ENCODE data around the gene SLITRK1.

Gene SLITRK1, protein sequence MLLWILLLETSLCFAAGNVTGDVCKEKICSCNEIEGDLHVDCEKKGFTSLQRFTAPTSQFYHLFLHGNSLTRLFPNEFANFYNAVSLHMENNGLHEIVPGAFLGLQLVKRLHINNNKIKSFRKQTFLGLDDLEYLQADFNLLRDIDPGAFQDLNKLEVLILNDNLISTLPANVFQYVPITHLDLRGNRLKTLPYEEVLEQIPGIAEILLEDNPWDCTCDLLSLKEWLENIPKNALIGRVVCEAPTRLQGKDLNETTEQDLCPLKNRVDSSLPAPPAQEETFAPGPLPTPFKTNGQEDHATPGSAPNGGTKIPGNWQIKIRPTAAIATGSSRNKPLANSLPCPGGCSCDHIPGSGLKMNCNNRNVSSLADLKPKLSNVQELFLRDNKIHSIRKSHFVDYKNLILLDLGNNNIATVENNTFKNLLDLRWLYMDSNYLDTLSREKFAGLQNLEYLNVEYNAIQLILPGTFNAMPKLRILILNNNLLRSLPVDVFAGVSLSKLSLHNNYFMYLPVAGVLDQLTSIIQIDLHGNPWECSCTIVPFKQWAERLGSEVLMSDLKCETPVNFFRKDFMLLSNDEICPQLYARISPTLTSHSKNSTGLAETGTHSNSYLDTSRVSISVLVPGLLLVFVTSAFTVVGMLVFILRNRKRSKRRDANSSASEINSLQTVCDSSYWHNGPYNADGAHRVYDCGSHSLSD

DNA sequence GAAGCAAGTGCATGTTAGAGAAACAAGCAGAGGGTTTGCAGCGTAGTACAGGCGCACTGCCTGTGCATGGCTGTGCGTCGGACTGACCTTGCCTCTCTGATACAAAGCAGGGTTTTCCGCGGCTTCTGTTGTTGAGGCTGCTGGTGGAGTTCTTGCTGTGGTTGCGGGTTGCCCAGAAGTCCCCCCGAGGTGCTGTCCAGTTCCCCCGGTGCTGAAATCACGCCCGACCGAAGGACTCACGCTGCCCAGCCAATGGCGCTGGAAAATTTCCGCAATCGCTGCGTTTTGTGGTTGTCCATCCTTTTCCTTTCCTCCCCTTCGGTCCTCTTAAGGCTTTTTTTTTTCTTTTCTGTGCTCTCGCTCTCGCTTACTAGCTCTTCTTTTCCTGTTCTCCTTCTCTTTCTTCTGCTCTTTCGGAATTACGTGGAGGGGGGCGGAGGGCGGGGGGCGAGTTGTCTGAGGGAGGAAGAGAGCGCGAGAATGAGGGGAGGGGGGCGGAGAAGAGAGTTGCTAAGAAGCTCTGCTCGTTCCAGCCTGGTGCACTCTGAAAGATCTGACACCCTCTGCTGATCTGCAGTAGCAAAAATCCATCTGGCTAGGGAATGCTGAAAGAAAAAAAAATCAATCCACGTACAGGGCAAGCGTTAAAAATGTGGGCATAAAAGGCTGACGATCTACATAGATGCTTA is at the start of gene SLITRK1:
SLITRK1 (minus strand) TSS at position 558 of the 689 bp plus-strand sequence. CDS start 967 bp downstream, outside the sequence.
- DNase-seq, result peak; percentile 89

DNA sequence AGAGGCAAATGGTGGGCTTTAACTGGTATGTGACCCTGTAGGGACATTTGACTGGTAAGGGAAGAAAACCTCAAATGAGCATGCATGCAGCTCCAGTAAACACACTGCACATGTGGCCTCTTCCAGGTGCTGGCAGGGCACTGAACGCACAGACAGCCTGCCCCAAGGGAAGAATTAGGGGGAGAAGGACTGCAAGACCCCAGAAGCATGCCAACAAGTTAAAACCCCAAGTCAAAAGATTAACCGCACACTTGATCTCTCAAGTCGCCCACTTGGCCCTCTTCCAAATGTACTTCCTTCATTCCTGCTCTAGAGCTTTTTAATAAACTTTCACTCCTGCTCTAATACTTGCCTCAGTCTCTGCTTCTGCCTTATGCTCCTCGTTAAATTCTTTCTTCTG is 46.9 kb upstream of the SLITRK1 start:
- DNase-seq, result no peak

DNA sequence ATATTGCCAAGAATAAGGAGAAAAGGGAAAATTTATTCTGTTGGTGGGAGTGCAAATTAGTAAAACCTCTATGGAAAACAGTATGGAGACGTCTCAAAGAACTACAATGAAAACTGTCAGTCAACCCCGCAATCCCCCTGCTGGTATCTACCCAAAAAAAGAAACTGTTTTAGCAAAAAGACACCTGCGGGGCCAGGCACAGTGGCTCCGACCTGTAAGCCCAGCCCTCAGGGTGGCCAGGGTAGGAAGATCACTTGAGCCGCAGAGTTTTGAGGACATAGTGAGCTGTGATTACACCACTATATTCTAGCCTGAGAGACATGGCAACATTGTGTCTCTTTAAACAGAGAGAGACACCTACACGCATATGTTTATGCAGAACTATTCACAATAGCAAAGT is 37.5 kb upstream of the SLITRK1 start:
- no peak for DNase-seq

DNA sequence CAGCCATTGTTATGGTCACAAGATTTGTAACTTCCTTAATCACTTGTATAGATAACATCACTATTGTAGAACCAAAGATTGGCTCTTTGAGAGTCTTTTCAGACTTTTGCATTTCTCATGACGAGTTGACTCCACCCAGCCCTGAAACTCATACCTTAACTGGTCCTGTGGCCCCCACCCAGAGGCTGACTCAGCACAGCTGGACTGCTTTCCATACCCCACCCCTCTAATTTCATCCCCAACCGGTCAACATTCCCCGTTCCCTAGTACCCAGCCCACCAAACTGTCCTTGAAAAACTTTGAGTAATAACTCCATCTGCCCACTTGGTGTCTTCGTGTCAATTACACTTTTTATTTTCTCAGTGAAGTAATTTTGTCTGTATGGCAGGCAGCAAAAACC is 32.1 kb upstream of the SLITRK1 start:
- no peak for DNase-seq

DNA sequence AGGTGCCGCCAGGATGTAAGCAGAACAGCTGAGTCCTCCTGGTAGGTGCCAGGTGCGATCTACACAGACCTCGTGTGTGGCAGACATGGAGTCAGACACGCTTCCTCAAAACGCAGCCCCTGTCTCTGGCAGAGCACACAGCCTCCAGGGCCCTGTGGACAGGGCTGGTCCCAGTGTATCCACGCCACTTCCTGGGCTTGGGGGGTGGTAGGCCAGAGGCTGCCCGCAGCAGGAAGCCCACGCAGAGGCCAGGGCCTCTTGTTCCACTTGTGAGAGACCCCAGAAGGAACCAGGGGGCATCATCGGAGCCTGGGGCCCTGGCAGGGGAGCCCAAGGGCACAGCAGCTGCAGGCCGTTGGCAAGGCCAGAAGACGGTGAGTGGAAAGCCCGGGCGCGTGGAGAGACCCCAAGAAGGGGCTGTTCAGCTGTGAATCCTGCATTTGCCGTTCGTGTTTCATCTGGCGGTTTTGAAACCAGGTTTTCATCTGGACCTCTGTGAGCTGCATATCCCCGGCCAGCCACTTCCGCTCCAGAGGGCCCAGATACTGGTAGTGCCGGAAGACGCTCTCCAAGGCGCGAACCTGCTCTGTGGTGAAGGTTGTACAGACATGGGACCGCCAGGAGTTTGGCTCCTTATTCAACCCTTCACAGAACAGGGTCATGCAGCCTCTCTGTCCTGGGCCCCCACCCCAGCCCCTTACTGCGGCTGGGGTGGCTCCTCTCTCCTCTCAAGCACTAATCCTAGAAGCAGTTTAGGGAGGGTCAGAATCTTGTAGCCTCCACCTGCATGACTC is 25.1 kb upstream of the SLITRK1 start:
- no peak for DNase-seq

DNA sequence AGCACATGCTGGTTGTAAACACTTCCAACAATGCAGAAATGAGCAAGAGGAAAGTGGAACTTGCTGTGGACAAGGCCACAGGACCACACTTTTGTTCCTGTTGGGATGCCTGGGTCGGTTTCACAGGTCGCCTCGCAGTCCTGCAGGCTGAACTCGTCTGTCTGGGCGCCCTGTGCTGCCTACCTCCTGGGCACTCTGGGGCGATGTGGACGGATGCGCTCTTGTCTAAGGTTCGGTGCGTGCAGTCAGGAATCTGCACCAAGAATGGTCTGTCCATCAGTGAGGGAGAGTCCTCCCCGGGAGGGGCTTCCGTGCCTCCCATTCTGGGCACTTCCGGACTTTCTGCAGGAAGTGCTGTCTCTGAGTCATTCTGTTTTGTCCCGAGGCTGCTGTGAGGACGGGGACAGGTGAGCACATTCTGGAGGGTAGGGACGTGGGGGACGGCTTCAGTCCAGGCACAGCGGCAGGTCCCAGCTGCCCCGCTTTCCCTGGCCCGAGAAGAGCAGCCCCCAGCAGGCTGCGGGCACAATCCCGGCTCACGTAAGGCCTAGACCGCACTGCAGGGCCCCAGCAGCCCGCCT is 24.1 kb upstream of the SLITRK1 start:
- DNase-seq, result no peak

DNA sequence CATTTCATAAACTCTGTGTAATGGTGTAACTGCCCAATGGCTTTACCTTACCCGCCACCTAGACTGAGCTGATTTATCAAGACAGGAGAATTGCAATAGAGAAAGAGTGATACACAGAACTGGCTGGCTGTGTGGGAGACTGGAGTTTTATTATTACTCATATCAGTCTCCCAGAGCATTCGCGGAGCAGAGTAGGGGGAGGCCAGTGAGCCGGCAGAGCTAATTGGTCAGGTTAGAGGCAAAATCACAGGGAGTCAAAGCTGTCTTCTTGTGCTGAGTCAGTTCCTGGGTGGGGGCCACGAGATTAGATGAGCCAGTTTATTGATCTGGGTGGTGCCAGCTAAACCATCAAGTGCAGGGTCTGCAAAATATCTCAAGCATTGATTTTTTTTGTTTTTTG is 23.4 kb upstream of the SLITRK1 start:
- DNase-seq, result no peak

DNA sequence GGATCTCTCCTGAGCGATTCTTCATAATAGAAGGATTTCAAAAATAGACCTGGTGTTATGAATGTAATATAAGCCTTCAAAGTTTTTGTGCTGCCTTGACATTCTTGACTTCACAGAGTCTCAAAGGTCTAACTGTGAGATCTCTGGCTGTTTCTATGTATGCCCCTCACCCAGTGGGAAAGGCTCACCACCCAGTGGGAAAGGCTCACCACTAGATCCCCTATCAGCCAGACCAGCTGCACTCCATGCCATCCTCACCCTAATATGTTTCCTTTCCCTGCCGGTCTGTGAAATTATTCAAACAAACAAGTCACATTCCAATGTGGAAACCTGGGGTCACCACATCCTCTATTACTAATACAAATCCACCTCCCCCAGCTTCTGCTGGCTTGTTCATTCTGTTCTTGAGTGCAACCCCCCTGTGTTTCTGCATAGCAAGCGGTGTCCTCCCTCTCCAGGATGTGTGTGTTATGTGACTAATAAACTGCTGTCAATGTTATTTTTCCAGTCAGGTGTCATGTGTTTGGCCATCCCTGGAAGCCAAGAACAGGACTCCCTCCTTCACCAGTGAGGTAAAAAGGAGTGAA is 13.8 kb upstream of the SLITRK1 start:
- DNase-seq, result no peak

DNA sequence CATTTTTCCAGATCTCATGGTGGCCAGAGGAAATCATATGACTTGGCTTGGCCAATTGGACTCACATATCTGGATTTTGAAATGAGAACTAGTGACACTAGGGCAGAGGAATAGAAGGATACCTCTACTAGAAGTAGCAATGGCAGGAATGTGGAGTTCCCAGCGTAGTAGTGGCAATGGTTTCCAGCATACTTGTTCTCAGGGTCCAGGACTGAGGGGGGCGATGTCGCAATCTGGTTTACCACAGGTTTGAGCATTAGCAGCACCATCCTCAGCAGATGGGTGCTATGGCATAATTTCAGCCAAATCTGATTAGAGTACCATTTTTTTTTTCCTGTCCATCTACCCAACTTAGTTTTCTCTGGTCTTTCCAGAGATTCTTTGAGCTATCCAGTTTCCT is 8.1 kb upstream of the SLITRK1 start:
- no peak for DNase-seq

DNA sequence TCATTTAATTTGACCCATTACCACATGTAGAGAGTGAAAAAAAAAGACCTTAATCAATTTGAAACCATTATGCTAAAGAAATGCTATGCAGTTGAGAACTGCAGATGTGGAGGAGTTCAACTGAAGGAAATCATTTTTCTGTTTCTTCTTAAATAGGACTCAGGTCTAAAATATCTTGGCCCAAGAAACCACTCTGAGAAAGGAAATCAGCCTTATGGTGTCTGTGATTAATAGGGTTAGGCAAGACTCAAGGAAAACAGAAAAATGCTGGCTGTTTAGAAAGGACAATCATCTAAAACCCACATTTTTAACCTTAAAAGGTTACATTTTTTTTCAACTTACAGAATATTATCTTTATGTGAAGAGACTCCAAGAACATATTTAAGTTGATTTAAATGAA is 1.9 kb upstream of the SLITRK1 start:
- DNase-seq, result no peak

DNA sequence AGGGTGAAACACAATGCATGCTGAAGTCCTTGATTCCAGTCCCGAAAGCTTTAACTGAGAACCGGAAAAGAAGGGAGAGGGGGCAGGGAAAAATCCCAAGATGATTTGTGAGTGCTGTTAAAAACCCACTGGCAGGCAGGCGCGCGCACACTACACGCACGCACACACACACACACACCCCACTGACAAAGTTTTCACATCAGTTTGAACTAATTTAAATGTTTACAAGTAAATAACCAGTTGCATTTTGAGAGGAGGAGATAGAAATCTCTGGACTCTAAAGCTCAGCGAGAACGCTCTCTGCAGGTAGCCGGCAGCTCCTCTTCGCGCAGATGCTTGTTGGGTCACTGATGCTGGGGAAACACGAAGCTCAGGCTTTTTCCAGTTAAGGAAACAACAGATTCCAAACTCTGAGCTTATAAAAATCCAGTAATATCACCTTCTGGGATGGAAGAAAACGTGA is 818 bp upstream of the SLITRK1 start:
- no peak for DNase-seq

DNA sequence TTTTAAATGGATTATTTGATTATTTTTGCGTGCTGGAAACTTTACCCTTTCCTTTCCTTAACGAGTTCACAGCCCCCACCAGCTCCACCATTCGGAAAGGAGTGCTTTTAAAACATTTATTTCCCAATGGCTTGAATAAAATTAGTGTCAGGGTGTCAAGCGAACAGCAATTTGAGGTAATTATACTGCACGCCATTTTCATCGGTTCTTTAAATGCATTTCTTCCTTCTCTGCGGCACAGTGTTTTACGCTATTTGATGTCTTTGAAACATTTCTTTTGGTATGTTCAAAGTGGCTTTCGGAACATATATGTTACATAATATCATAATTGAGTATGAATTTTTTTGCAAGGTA is 309 bp upstream of the SLITRK1 start:
- no peak for DNase-seq

DNA sequence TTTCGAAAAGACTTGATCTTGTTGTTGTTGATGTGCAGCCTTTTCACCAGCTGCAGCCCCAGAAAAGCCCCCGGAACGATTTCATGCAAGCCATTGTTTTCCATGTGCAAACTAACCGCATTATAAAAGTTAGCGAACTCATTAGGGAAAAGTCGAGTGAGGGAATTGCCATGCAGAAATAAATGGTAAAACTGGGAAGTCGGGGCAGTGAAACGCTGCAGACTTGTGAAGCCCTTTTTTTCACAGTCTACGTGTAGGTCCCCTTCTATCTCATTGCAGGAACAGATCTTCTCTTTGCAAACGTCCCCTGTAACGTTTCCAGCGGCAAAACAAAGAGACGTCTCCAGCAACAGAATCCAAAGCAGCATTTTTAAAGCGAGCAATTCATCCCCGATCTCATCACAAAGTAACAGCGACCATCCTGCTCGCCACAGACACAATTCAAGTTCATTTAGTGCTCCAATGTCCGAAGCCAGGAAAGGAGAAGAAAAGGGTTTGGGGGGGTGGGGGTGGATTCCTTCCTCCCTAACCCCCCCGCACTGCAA is 1.1 kb downstream of the SLITRK1 start:
- no peak for DNase-seq

DNA sequence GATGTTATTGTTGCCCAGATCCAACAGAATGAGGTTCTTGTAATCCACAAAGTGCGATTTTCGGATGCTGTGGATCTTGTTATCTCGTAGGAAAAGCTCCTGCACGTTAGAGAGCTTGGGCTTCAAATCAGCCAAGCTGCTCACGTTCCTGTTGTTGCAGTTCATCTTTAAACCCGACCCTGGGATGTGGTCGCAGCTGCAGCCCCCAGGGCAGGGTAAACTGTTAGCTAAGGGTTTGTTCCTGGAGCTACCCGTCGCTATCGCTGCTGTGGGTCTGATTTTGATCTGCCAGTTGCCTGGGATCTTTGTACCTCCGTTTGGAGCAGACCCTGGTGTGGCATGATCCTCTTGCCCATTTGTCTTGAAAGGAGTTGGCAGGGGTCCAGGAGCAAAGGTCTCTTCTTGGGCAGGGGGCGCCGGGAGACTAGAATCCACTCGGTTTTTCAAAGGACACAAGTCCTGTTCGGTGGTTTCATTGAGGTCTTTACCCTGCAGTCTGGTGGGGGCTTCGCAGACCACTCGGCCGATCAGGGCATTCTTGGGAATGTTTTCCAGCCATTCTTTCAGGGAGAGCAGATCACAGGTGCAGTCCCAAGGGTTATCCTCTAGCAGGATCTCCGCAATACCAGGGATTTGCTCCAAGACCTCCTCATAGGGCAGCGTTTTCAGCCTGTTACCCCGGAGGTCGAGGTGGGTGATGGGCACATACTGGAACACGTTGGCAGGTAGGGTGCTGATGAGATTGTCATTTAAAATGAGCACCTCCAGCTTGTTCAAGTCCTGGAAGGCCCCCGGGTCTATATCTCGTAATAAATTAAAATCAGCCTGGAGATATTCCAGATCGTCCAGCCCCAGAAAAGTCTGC is 1.8 kb downstream of the SLITRK1 start:
- no peak for DNase-seq

DNA sequence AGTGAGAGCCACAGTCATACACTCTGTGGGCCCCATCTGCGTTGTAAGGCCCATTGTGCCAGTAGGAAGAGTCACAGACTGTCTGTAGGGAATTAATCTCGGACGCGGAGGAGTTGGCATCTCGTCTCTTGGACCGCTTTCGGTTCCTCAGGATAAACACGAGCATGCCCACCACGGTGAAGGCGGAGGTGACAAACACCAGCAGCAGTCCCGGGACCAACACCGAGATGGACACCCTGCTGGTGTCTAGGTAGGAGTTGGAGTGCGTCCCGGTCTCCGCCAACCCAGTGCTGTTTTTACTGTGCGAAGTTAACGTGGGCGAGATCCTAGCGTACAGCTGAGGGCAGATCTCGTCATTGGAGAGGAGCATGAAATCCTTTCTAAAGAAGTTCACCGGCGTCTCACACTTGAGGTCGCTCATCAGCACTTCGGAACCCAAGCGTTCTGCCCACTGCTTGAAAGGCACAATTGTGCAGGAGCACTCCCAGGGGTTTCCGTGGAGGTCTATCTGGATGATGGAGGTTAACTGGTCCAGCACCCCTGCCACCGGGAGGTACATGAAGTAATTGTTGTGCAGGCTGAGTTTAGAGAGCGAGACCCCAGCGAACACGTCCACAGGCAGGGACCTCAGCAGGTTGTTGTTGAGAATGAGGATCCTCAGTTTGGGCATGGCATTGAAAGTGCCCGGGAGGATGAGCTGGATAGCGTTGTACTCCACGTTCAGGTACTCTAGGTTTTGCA is 2.7 kb downstream of the SLITRK1 start:
- no peak for DNase-seq

DNA sequence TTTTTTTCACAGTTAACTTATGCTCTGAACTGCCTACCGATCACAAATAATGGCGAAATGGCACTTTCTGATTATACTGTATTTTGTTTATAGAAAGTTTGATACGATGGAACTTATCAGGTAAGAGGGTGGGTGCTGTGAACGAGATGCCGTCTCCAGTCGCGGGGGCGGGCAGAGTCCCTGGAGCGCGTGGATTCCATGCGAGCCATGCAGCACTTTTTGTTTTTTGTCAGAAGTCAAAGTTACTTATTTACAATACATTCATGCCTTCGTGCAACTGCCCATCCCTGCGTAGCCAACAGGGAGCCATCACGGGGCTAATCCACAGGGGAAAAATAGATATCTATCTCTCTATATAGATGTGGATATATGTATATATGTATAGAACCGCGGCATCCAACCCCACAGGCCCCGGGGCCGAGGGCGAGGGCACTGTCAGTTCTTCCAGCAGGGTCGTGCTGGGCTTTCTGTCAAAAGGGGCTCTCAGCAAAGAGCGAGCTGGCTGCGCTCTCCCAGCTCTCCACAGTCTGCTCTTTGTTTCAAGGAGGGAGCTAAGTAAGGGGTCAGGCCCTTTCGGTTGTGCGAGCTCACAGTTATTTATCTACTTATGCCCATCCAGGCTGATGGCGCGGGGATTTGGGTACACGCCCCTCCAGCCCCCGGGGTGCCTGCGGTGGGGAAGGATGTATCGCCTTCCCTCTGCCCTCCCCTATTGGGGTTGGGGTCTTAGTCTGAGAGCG is 3.4 kb downstream of the SLITRK1 start:
- DNase-seq, result no peak

DNA sequence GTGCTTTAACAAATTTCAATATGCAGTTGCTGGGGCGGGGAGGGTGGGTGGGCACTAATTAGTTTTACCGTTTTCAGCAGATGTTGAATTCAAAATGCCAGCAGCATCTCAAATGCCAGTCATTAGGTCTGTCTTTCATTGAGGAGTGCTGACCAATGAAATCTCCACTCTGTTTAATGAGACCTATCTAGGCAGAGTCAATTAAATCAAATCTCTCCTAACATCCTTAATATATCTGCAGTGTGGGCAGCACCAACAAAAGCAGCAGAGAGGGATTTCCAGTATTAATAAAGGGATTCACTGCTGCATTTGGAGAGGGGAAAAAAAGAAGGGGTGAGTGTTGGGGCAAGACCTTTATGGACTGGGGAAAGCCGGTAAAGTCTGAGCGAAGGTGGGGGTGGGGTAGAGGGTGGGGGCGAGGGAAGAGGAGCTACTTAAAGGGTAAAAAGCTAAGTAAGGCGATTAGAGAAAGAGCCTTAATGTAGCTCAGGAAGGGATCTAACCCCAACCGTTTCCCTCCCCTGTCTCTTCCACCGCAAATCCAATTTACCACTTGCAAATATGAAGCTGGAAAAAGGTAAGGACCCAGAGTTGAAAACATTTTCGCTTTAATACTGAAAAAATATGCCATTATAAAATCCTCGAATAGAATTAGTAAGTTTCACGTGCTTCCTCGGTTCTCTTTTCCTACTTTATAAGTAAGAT is 4.5 kb downstream of the SLITRK1 start:
- DNase-seq, result no peak

DNA sequence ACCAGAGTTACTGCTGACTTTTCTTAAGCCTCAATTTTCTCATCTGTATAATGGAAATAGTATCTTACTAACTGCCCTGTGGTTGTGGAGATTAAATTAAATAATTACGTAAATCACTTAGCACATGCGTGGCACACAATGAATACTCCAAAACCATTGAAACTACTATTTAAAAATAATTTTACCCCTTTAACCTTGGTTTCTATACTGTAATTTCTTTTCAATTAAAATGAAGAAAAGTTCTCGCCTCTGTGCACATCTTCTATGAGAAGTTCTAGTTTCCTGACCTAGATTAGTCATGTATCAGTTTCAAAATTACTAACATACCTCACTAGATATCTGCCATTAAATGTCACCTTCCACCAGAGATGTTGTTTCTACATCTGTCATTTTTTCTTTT is 5.7 kb downstream of the SLITRK1 start:
- DNase-seq, result no peak

DNA sequence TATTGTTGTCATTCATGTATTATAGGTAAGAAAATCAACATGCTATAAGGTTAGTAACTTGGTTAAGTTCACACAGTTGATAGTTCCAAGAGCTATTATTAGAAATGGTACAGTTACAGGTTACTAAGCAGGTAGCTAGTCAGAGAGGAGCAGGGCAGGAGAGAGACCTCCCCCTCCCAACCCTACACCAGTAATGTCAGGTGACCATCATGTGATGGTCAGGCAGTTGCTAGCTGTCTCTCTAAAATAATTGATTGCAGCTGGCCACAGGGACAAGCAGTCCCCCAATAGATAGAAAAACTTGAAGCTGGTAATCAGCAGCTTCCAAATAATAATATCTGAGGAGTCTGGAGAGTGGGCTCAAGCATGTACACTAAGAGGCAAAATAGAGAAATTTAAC is 14.6 kb downstream of the SLITRK1 start:
- no peak for DNase-seq

Data from right hindlimb (tissue), 1 donor.